Sigmoid colon (tissue), 4 donors: ENCODE results near the gene LCP2.

ENCODE experiments used
- CTCF ChIP-seq, 4 experiments: fragments of 450-650 bp in 3 of 4; fragments of 200-600 bp in 1 of 4; IDR thresholded peaks; one replicate each; pipeline ENCODE4 v1.5.1; 2016 to 2019; ENCODE audit warnings: antibody characterized with exemption in 4 of 4, mild to moderate bottlenecking in 3 of 4, moderate library complexity in 2 of 4
- EP300 ChIP-seq, 4 donors: sonication (generic); formaldehyde crosslinking; IDR thresholded peaks; one replicate each; pipeline ENCODE4 v1.6.1; 2017; ENCODE audit warnings: antibody characterized with exemption in 4 of 4
- POLR2A ChIP-seq, 2 donors: fragments of 450-650 bp; IDR thresholded peaks; one replicate each; pipeline ENCODE4 v1.6.1; 2016; ENCODE audit warnings: antibody characterized with exemption in 2 of 2, mild to moderate bottlenecking in 2 of 2, moderate library complexity in 2 of 2

DNA sequence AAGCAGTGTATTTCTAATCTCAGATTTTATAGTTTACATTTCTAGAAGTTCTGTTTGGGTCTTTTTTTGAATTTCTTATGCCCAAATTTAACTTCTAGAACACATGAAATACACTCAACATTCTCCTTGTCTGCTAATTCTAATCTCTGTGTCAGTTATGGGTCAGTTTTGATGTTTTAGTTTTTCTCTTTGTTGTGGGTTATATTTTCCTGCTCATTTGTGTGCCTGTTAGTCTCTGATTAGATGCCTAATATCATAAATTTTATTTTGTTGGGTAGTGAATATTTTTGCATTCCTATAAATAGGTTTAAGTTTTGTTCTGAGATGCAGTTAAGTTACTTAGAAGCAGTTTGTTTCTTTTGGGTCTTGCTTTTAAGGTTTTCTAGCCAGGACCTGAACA lies 12.4 kb downstream of the LCP2 start:
- TF ChIP-seq CTCF (IDR thresholded peaks at IDR 0.05) (no peak), EP300 (IDR thresholded peaks at IDR 0.05) (no peak), POLR2A (IDR thresholded peaks at IDR 0.05) (no peak)
